Stimulated activated CD4-positive, alpha-beta T cell treated with anti-CD3 and anti-CD28 coated beads, Interleukin-4, amount 100 ng/mL, for 4 hours (primary cell): ENCODE data around the gene GRID1.
"Not testable (repeated sequence)": the region's sequence is repeated elsewhere in the genome, so short reads cannot be mapped to it uniquely, and the experiment has no call there.

Experiments
- DNase-seq, 2 experiments: peaks; one replicate each; pipeline ENCODE4 v3.0.0-alpha.2; 2020

GRID1 gene

DNA sequence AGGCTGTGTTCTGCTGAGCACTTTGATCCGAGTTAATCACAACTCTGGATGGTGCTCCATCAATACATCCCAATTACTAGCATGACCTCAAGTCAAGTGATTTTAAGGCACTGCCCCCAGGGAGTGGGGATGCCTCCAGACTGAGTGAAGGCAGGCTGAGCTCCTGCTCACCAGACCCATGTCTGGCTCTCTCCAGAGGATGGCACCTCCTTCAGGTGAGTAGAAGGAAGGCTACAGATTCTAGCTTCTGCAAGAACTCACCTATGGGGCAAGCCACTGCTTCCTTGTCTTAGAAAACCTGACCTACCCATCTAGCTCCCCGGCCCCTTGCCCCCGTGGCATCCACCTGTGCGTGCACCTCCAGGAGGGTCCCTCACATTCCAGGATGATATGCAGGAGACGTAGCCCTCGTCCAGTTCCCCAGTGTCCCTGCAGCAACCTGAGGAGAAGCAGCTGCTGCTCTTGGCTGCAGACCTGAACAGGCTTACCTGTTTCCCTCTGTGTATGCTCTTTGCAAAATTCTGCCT, 390.3 kb downstream of the GRID1 start:
- DNase-seq, result no peak

DNA sequence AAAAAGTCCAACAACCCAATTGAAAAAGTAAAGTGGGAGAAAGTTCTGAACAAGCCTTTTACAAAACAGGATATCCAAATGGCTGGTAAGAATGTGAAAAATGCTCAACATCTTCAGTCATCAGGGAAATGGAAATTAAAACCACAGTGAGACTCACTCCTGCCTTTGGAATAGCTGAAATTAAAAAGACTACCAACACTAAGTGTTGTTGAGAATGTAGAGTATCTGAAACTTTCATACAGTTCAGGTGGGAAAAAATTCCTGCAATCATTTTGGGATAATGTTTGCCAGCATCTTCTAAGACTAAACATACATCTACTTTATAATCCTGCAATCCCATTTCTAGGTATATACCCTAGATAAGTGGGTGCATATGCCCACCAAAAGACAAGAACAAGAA, 395.1 kb downstream of the GRID1 start:
- DNase-seq, result no peak

DNA sequence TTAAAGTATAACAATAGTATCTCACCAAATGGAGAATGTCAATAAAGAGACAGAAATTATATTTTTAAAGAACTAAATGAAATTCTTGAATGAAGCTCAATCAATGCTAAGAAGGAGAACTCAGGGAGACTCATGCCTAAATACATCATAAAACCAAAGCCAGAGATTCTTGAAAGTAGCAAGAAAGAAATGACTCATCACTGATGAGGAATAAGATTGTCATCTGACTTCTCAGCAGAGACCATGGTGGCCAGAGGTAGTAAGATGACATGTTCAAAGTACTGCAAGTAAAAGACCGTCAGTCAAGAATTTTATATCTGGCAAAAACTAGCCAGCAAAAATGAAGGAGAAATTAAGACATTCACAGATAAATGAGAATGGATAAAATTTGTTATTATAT, 399.0 kb downstream of the GRID1 start:
- no peak for DNase-seq

DNA sequence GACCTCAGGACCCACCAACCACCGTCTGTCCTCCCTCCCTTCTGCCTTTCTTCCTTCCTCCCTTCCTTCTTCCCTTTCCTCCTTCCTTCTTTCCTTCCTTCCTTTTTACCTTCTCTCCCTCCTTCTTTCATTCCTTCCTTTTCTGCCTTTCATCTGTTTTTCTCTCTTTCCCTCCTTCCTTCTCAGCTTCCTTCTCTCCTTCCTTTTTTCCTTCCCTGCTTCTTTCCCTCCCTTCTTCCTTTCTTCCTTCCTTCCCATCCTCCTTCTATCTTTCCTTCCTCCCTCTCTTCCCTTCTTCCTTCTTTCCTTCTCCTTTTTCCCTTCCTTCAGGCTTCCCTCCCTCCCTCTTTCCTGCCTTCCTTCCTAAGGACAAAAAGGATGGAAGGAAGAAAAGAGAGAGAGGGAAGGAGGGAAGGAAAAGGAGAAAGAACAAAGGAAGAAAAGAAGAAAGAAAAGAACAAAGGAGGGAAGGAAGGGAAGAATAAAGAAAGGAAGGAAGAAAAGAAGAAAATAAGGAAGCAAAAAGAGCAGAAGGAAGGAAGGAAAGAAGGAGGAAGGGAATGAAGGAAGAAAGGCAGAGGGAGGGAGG, 405.0 kb downstream of the GRID1 start:
- no peak for DNase-seq

DNA sequence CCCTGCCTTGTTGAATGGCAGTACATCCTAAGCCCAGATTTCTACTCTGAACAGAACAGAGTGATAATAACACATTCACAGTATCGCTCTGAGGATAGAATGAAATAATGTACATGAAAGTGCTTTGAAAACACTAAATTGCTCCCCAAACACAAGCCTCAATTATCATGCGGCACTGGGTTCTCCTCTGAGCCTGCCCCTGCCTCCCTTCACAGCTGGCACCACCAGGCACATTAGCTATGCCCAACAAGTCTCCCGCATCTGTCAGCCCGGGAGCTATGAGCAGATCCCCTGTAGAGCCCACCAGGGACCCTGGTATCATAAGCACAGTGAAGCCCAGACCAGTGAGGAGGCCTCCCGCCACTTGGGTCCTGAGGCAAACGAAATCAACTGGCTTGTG, 405.5 kb downstream of the GRID1 start:
- no peak for DNase-seq

DNA sequence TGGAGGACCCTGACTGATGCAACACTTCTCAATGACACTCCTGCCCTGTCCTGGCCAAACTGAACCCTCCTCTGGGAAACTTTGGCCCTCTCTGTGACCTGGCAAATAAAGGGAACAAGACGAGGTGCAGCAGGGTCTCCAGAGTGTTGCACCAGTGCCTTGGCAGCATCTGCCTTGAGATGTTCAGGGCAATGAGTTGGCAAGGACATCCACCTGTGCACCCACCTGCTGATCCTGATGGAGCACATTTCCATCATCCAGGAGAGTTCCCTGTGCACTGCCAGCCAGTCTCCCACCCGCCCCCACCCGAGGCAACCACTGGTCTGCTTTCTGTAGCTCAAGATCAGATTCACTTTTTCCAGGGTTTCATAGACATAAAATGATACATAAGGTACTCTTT, 407.4 kb downstream of the GRID1 start:
- DNase-seq, result no peak

DNA sequence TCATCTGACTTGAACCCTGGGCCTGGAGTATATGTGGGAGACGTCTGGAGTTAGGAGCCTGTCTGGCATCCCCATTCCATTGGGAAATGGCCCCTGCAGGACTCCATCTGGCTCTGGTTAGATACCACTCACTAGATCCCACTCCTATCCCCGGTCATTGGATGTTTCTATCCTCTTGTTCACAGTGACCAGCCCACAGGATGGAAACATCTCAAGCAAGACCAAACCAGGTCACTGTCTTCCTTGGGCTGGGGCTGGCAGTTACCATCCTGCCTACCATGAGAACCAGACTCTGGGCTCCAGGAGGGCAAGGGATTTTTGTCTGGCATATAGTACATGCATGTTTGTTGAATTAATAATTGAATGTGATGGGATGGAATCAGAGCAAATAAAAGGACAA, 415.7 kb downstream of the GRID1 start:
- DNase-seq, result no peak

DNA sequence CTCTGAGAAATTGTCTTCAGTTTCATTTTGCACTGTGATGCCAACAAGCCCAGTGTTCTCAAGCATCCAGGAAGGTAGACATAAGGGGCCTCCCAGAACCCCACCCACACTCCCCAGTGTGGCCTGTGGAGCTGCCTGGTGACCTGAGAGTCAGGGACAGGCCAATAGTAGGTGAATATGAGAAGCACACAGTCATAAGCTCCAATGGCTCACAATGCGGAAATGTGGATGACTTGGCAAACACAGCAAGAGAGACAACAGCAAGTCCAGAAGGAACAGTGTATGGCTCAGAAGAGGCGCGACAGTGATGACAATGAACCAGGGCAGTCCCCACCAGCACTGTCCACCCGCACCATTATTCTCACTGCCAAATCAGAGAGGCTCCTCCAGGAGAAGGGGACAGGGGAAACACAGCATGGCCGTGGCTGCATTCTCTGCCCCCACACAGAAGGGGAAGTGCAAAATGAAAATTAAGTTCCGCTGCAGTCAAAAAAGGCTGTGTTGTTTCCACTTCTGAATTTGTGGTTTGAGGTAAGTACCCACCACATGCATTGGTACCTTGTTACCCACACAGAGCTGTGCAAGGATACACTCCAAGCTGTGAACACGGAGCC, 419.8 kb downstream of the GRID1 start:
- DNase-seq, result no peak

DNA sequence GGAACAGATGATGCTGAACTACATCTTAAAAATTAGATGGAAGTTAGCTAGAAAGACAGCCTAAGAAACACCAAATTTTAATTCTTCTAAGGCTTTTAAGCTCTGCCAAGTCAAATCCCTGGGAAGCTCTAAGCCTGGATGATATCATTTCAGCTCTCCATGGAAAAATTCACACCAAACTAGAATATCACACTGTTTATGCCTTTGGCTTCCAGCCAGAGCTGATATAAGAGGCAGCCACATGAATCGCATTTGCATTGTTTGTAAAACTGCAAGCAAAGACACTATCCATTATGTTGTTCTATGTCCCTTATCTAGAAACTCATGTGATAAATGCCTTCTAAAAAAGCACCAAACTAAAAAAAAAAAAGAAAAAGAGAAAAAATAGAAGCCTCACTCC, 430.4 kb downstream of the GRID1 start:
- no peak for DNase-seq

DNA sequence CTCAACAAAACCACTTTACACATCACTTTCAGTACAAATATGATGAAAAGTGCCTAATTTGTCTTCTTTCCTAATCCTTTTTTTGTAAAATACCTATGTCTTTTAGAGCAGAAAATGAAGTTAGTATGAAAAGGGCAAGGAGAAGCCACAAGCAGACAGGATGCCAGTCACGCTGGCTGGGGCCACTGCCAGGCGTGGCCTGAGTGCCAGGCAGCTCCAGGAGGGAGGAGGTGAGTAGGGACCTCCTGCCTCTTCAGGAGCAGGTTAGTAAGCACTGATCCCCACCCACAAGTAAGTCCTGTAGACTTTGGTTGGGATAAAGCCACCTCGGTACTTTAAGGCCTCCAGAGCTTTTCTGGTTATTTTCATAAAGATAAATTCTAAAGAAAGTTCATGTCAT, 432.0 kb downstream of the GRID1 start:
- no peak for DNase-seq

DNA sequence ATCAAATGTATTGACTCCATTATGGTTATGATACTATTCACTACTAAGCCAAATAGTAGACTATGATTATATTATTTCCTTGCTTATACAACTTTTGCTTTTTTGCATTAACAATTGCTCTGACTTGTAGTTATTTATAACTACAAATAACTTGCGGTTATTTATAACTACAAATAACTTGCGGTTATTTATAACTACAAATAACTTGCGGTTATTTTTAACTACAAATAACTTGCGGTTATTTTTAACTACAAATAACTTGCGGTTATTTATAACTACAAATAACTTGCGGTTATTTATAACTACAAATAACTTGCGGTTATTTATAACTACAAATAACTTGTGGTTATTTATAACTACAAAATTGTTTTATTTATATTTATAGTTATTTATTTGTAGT, 436.6 kb downstream of the GRID1 start:
- not testable (repeated sequence) for DNase-seq

DNA sequence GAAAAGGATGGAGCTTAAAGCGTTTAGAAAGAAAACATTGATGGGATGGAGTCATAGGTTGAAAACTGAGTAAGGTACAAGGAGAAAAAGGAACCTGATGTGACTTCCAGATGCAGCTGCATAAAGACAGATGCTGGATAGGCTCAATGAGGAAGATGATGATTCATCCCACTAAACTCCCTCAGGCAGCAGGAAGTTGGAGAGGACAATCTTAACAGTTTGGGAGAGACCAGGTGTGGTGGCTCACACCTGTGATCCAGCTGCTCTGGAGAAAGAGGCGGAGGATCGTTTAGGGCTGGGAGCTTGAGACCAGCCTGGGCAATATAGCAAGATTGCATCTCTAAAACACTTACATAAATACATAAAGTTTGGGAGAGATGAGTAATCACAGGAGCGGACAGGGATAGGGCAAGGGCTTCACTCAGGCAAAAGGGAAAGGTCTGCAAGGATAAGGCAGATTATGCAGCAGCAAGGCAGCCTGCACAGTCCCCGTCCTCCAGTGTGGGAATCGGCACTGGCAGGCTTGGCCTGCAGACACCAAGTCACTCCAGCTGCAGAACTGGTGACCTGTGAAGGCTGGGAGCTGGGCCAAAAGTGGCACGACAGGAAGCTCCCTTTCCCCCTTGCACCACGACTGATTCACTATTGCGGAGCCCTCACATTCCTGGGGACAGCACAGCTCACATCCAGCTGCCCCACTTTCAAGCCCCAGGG, 438.5 kb downstream of the GRID1 start:
- DNase-seq, result no peak

DNA sequence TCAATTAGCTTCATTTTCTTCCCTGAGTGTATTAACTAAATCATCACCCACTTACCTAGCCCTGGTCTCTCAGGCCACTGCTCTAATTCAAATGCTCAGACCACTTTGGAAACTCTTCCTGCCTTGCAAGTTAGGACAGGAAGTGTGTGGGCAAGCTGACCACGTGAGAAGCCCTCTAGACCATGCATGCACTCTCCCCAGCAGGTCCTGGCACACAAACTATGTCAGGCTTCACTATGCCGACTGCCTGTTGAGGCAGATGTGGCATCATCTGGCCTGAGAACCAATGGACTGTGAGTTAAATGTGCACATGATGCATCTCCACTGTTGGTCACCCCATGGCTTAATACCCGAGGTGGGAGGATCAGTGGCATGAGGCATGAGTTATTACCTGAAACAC, 439.6 kb downstream of the GRID1 start:
- DNase-seq, result no peak

DNA sequence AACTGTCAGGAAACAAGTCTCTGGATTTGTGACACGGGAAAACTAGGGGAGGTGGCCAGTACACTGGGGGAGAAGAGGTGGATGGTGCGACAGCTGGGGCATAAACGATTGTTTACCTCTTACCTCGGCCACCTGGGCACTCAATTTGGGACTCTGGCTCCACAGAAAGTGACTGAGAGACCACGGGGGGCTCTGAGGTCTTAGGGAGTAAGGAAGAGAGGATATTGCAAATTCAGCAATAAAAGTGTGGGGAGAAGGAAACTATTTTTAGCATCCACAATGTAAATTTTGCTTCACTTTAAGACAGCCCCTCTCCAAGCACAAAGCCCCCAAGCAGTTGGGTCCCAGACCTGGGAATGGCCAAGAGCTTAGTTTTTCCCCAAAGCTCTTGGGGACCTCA, 440.5 kb downstream of the GRID1 start:
- no peak for DNase-seq

DNA sequence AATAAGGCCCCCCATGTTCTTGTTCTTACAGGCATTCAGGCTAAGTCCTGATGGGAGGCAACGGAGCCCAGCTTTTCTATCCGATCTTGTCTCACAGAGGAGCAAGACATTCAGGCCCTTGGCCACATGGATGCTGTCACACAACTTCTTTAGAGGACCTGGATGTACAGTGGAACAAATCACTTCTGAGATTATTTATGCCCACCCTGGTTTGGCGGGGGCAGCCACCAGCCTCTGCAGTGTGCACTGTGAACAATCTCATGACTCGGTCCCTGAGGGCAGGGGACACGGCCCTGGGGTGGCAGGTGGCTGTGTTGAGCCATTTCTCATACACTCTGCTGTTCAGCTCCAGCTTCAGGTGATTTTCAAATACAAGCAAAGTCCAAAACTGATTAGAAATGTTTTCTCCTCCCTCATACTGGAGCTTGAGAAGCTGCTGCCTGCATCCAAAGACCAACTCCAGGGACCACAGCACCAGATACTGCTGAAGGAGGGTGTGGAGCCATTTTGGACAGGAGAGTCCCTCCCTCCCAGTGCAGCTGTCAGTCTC, 441.3 kb downstream of the GRID1 start:
- DNase-seq, result no peak

DNA sequence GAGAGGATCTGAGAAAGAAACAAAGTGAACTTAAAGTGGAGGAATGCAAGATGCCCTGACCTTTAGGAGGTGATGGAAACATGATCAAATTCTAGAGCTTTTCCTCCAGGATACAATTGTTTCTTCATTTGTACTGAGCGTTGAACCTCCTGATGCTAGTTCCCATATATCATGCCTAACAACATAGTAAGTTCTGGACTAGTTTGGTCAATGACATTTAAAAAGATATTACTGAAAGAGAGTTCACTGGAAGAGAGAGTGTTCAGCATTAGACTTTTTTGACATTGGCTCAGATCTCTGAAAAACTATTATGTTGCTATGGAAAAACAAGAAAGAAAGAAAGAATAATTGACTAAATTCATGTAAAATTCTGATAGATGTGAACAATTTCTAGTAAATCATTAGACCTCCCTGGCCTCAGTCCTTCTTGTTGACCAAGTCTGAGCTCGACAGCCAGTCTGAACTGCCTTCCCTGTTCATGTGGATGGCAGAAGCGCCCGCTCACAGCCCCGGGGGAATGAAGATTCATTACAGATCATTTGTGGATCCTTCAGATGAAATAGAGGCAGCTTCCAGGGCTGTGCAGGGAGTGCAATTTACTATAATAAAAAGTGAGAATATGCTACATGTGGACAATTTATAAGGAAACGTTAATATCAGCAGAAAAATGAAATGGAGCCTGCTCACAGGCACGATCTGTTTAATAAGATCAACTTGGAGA, 442.1 kb downstream of the GRID1 start:
- no peak for DNase-seq

DNA sequence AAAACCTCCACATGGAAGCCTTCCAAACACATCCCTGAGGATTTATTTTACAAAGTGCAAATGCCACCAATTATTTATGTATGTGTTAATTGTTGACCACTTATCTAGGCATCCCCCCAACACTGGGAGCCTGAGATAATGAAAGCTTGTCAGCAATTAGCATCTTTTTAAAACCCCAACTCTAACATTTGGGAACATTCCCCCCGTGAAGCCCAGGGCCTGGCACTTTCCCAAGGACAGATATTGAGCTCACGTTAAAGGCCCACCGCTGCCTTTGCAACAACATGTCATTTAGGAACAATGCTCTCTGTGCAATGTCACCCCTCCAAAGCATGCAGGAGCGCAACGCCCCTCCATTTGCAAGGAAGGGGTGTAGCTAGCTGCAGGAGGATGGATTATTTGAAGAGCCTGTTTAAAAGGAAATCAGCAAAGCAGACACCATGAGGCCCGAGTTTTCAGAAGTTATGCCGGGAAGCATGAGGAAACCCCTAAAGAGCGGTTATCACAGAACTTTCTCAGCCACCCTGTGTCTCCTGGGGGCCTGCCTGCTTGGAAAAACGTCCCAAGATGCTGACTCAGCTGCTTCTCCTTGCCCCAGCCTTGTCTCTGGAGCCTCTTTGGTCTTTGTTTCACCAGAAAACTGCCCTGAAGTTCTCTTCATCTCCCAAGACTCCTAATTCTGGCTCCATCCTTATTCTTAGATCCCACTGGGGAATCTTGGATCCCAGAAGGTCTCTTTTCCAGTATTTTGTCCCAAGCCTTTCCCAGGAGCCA, 444.1 kb downstream of the GRID1 start:
- no peak for DNase-seq

DNA sequence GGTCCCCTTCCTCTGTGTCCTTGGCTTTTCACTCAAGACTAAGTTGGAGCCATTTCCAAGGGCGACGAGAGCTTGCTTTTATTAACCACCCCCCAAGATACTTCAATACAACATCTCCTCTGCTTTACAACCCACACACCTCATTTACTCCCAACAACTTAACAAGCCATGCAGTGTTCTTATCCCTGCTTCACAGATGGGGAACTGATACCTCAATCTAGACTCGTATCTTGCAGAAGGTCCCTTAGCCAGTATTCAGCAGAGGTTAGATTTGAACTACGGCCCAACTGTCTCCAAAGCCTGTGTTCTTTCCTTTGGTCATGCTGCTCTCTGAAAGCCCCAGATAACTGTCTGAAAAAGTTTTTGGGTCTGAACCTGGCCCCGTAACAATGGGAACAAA, 444.8 kb downstream of the GRID1 start:
- DNase-seq, result no peak

DNA sequence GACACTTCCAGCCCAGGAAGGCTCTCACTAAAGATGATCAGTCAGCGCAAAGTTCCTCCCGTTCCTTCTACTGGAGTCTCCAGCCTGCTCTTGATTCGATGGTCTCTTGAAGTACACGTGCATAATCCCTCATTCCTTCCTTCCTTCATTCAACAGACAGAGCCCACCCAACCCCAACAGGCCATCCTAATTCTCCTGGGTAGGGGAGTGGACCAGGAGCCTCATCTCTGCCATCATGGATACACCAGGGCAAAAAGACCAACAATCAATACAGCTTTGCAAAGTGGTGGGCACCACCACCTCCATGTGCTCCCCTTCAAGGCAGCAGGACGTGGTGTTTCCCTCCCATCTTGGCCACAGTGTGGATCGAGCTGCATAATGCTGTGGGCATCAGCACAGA, 446.3 kb downstream of the GRID1 start:
- DNase-seq, result no peak

DNA sequence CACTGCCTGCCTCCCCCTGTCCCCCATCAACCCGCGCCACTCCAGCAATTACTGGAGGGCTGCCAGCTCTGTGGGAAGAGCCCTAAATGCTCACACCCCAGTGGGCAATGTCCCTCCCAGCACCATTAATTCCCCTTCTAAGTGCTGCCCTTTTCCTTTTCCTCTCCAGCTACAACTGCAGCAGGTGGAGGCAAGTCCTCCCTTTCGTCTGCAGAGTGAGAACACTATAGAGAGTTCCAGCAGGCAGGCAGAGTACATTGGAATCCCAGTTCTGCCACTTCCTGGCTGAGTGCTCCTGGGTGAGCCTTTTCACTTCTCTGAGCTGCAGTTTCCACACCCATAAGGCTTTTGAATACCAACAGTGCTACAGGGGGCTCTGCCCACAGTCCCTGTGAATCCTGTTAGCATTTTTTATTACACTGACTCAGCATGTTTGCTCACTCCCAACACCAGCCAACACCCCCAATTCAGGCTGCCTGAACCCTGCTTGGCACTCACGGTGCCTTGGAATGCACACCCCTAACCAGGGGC, 447.0 kb downstream of the GRID1 start:
- no peak for DNase-seq

DNA sequence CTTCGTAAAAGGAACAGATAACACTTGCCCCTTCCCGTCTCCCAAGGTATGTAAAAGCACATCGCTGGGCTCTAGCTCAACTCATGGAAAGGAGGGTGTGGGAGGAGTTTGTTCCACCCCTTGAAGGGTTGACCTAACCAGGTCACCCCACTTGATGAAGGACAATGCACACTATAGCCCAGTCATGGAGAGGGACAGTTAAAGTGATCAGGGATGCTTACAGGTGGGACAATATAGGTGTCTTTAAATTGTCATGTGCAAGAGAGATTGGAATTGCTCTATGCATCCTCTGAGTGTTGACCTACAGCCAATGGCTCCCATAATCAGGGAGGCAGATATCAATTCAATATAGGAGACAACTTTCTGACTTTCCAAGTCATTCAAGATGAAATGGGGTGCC, 448.2 kb downstream of the GRID1 start:
- DNase-seq, result no peak

DNA sequence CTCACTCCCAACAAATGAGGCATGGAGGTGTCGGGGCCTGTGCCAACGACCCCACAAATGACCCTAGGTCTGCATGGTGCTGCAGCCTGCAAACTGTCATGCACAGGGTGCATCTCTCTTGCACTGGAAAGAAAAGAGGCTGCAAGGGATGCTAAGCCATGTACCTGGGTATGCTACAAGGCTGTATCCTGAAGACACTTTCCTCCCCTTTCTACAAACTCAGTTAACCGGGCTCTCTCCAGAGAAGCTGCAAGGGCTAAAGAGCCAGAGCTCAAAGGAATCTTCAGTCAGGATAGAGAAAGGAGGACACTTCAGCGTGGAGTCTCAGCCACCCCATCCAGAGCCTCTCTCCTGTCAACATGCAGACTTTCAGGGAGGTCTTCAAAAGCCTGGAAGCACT, 449.0 kb downstream of the GRID1 start:
- no peak for DNase-seq
